Measurements from ENCODE around the gene RPL6. TPM values are rescaled to one million over a fixed set of nuclear protein-coding genes. Genes with fewer than 3 reads are reported as not detected.
A peak's percentile ranks its signal among the peaks of the same experiment; 100 is the strongest.

The RPL6 gene
- total and polyA plus RNA-seq, 9 of the 15 experiments (the other 6 are each of a cell fraction or from before 2014, with no cell fraction given), result 1,519 to 3,103 (median 2,396) TPM

GRCh38 chr12:112381883-112382796 lies 27.3 kb downstream of the RPL6 start, which contains the start of gene HECTD4 (continued):
- TF ChIP-seq CTCF (IDR thresholded peaks at IDR 0.05 in 2 of 3, conservative IDR thresholded peaks at IDR 0.05 in 1 of 3; ENCODE audit: insufficient read depth in 2 of 3, low read depth in 1 of 3, low read length in 3 of 3) (no peak), GATAD2A (IDR thresholded peaks at IDR 0.05) (0 out of 2 replicates have a peak, but pooled peaks have one; percentile 58), NRF1 (conservative IDR thresholded peaks at IDR 0.05 in 1 of 2, IDR thresholded peaks at IDR 0.05 in 1 of 2) (peak in 1 of 2 experiments; percentile 50; a peak in 3 of 4 replicates), NR4A1 (CRISPR knock-in tag; IDR thresholded peaks at IDR 0.05) (no peak), NR4A1 (tag; IDR thresholded peaks at IDR 0.05) (no peak), HNRNPLL (IDR thresholded peaks at IDR 0.05; ENCODE audit: low read depth, low read length, poor library complexity, severe bottlenecking) (no peak), RNF2 (IDR thresholded peaks at IDR 0.05) (peak; percentile 62; the same call in 1 of the 2 replicates), CREM (IDR thresholded peaks at IDR 0.05; ENCODE audit: low read depth) (peak; percentile 51), HDAC1 (IDR thresholded peaks at IDR 0.05) (peak in 1 of 2 experiments; percentile 81; a peak in 2 of 4 replicates), ZNF586 (CRISPR knock-in tag; conservative IDR thresholded peaks at IDR 0.05) (no peak), ELK1 (CRISPR knock-in tag; IDR thresholded peaks at IDR 0.05) (no peak), SMAD1 (IDR thresholded peaks at IDR 0.05; ENCODE audit: low read depth, low read length, partially characterized antibody) (no peak), FOSL1 (tag; conservative IDR thresholded peaks at IDR 0.05) (peak; percentile 22; the same call in 1 of the 2 replicates), PHF8 (IDR thresholded peaks at IDR 0.05; ENCODE audit: borderline replicate concordance, low read length) (peak; percentile 94), MTA1 (IDR thresholded peaks at IDR 0.05; ENCODE audit: borderline replicate concordance) (no peak), ZNF444 (CRISPR knock-in tag; IDR thresholded peaks at IDR 0.05) (no peak), FOXP1 (CRISPR knock-in tag; IDR thresholded peaks at IDR 0.05) (peak; percentile 74; the same call in 1 of the 2 replicates), HDAC2 (IDR thresholded peaks at IDR 0.05) (peak; percentile 57; the same call in 1 of the 2 replicates), ZNF639 (CRISPR knock-in tag; conservative IDR thresholded peaks at IDR 0.05 in 1 of 2, IDR thresholded peaks at IDR 0.05 in 1 of 2) (peak in 1 of 2 experiments; percentile 75; a peak in 2 of 4 replicates), TEAD2 (tag; IDR thresholded peaks at IDR 0.05) (no peak), SNAPC5 (CRISPR knock-in tag; IDR thresholded peaks at IDR 0.05) (no peak), ZNF707 (CRISPR knock-in tag; conservative IDR thresholded peaks at IDR 0.05) (no peak), RBM14 (IDR thresholded peaks at IDR 0.05; ENCODE audit: borderline replicate concordance, insufficient read depth, low read depth, low read length) (no peak)

All from K562 (cell line).